ENCODE results near the gene RAB40C.

Gene RAB40C

DNA sequence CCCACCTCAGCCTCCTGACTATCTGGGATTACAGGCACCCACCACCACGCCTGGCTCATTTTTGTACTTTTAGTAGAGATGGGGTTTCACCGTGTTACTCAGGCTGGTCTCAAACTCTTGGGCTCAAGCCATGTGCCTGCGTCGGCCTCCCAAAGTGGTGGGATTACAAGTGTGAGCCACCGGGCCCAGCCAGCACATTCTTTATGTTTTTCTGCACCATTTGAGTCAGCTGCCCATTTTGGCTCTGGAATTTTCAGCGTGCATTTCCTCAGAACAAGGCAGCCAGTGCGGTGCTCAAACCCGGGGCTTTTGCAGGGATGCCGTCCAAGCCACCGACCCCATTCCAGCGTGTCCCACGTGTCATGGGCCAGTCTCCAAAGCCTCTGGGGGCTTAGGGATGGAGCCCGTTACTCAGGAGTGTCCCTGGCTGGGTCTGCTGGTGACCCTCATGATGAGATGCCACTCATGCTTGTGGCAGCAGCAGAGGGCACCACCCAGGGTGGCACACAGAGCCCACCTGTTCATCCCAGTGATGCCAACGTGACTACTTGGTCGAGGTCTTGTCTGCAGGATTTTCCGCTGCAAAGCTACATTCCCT is 3.7 kb upstream of the RAB40C start:
- ATAC-seq, result no peak
- TF ChIP-seq BACH2 (CRISPR knock-in tag; IDR thresholded peaks at IDR 0.05; ENCODE audit: borderline replicate concordance), result no peak
- TF ChIP-seq, protein P1, sequence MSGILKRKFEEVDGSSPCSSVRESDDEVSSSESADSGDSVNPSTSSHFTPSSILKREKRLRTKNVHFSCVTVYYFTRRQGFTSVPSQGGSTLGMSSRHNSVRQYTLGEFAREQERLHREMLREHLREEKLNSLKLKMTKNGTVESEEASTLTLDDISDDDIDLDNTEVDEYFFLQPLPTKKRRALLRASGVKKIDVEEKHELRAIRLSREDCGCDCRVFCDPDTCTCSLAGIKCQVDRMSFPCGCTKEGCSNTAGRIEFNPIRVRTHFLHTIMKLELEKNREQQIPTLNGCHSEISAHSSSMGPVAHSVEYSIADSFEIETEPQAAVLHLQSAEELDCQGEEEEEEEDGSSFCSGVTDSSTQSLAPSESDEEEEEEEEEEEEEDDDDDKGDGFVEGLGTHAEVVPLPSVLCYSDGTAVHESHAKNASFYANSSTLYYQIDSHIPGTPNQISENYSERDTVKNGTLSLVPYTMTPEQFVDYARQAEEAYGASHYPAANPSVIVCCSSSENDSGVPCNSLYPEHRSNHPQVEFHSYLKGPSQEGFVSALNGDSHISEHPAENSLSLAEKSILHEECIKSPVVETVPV (CRISPR knock-in tag; IDR thresholded peaks at IDR 0.05), result no peak
- no peak for TF ChIP-seq ARNTL (CRISPR knock-in tag; IDR thresholded peaks at IDR 0.05; ENCODE audit: borderline replicate concordance, low read depth)
- TF ChIP-seq, protein P2, sequence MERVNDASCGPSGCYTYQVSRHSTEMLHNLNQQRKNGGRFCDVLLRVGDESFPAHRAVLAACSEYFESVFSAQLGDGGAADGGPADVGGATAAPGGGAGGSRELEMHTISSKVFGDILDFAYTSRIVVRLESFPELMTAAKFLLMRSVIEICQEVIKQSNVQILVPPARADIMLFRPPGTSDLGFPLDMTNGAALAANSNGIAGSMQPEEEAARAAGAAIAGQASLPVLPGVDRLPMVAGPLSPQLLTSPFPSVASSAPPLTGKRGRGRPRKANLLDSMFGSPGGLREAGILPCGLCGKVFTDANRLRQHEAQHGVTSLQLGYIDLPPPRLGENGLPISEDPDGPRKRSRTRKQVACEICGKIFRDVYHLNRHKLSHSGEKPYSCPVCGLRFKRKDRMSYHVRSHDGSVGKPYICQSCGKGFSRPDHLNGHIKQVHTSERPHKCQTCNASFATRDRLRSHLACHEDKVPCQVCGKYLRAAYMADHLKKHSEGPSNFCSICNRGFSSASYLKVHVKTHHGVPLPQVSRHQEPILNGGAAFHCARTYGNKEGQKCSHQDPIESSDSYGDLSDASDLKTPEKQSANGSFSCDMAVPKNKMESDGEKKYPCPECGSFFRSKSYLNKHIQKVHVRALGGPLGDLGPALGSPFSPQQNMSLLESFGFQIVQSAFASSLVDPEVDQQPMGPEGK (CRISPR knock-in tag; IDR thresholded peaks at IDR 0.05; ENCODE audit: borderline replicate concordance), result no peak
- no peak for TF ChIP-seq TOX (CRISPR knock-in tag; IDR thresholded peaks at IDR 0.05; ENCODE audit: borderline replicate concordance)
- TF ChIP-seq RARB (CRISPR knock-in tag; IDR thresholded peaks at IDR 0.05), result no peak
- no peak for TF ChIP-seq ZC3H10 (CRISPR knock-in tag; IDR thresholded peaks at IDR 0.05)
- TF ChIP-seq GLIS3 (CRISPR knock-in tag; IDR thresholded peaks at IDR 0.05), result no peak
- TF ChIP-seq ZNF565 (CRISPR knock-in tag; conservative IDR thresholded peaks at IDR 0.05; ENCODE audit: low read depth), result no peak
- no peak for TF ChIP-seq TCF4 (CRISPR knock-in tag; IDR thresholded peaks at IDR 0.05; ENCODE audit: borderline replicate concordance)
- TF ChIP-seq ZFP3 (CRISPR knock-in tag; IDR thresholded peaks at IDR 0.05), result no peak
- no peak for TF ChIP-seq ZFP30 (CRISPR knock-in tag; IDR thresholded peaks at IDR 0.05)
- TF ChIP-seq PPARA (CRISPR knock-in tag; IDR thresholded peaks at IDR 0.05; ENCODE audit: borderline replicate concordance), result no peak
- TF ChIP-seq, protein P3, sequence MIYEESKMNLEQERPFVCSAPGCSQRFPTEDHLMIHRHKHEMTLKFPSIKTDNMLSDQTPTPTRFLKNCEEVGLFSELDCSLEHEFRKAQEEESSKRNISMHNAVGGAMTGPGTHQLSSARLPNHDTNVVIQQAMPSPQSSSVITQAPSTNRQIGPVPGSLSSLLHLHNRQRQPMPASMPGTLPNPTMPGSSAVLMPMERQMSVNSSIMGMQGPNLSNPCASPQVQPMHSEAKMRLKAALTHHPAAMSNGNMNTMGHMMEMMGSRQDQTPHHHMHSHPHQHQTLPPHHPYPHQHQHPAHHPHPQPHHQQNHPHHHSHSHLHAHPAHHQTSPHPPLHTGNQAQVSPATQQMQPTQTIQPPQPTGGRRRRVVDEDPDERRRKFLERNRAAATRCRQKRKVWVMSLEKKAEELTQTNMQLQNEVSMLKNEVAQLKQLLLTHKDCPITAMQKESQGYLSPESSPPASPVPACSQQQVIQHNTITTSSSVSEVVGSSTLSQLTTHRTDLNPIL (CRISPR knock-in tag; IDR thresholded peaks at IDR 0.05; ENCODE audit: low read depth), result no peak
- TF ChIP-seq CSDC2 (CRISPR knock-in tag; IDR thresholded peaks at IDR 0.05), result no peak
- TF ChIP-seq ISL1 (CRISPR knock-in tag; IDR thresholded peaks at IDR 0.05), result no peak
- no peak for TF ChIP-seq ESRRG (CRISPR knock-in tag; IDR thresholded peaks at IDR 0.05)
- TF ChIP-seq SNAI2 (CRISPR knock-in tag; IDR thresholded peaks at IDR 0.05), result no peak
- no peak for TF ChIP-seq OSR1 (CRISPR knock-in tag; IDR thresholded peaks at IDR 0.05)
- TF ChIP-seq, protein P4, sequence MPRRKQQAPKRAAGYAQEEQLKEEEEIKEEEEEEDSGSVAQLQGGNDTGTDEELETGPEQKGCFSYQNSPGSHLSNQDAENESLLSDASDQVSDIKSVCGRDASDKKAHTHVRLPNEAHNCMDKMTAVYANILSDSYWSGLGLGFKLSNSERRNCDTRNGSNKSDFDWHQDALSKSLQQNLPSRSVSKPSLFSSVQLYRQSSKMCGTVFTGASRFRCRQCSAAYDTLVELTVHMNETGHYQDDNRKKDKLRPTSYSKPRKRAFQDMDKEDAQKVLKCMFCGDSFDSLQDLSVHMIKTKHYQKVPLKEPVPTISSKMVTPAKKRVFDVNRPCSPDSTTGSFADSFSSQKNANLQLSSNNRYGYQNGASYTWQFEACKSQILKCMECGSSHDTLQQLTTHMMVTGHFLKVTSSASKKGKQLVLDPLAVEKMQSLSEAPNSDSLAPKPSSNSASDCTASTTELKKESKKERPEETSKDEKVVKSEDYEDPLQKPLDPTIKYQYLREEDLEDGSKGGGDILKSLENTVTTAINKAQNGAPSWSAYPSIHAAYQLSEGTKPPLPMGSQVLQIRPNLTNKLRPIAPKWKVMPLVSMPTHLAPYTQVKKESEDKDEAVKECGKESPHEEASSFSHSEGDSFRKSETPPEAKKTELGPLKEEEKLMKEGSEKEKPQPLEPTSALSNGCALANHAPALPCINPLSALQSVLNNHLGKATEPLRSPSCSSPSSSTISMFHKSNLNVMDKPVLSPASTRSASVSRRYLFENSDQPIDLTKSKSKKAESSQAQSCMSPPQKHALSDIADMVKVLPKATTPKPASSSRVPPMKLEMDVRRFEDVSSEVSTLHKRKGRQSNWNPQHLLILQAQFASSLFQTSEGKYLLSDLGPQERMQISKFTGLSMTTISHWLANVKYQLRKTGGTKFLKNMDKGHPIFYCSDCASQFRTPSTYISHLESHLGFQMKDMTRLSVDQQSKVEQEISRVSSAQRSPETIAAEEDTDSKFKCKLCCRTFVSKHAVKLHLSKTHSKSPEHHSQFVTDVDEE (CRISPR knock-in tag; IDR thresholded peaks at IDR 0.05), result no peak

DNA sequence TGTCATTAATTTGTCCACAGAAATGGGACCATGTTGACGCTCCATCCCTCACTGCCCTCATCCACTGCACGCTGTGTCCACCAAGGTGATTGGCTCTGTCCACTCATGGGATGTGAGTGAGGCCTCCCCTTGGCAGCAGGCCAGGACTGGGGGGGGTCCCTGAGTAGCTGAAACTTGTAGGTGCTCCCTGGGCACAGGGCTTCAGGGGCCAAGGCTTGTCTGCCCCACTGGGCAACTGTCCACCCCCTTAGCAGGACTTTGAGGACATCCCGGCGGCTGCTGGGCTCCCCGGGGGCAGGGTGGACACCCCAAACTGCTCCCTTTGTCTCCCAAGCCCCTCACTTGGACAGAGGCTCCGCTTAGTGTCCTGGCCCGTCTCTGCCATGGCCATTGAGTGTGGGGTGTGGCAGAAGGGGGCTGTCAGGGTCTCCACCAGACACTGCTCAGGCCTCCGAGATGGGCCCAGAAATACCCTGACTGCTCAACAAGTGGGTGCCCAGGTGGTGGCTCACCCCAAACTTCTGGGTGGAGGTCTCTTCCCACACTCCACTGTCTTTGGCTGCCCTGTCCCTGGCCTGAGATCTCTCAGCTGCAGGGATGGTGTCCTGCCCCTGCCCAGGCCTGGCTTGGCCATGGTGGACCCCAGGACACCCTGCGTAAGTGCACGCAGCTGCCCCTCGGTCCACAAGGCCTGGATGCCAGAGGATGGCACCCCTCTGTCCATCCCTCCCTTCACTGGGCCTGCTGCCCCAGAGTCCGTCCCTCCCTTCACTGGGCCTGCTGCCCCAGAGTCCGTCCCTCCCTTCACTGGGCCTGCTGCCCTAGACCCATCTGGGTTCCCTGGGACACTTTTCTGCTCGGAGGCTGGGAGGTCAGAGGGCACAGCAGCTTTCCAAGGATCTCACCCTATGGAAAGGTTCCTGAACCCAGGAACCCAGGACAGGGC is 2.9 kb upstream of the RAB40C start:
- ATAC-seq, result no peak
- TF ChIP-seq, protein P5, sequence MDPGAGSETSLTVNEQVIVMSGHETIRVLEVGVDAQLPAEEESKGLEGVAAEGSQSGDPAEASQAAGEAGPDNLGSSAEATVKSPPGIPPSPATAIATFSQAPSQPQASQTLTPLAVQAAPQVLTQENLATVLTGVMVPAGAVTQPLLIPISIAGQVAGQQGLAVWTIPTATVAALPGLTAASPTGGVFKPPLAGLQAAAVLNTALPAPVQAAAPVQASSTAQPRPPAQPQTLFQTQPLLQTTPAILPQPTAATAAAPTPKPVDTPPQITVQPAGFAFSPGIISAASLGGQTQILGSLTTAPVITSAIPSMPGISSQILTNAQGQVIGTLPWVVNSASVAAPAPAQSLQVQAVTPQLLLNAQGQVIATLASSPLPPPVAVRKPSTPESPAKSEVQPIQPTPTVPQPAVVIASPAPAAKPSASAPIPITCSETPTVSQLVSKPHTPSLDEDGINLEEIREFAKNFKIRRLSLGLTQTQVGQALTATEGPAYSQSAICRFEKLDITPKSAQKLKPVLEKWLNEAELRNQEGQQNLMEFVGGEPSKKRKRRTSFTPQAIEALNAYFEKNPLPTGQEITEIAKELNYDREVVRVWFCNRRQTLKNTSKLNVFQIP (CRISPR knock-in tag; IDR thresholded peaks at IDR 0.05; ENCODE audit: borderline replicate concordance, low read depth), result no peak
- TF ChIP-seq TOX (CRISPR knock-in tag; IDR thresholded peaks at IDR 0.05; ENCODE audit: borderline replicate concordance) (no peak), GLIS3 (CRISPR knock-in tag; IDR thresholded peaks at IDR 0.05) (0 out of 2 replicates have a peak, but pooled peaks have one; percentile 43), ZNF70 (CRISPR knock-in tag; IDR thresholded peaks at IDR 0.05) (no peak)
